Kidney epithelial cell (primary cell): ENCODE data around the gene SAMD11. TPM values are rescaled to one million over a fixed set of nuclear protein-coding genes. Genes with fewer than 3 reads are reported as not detected.
A peak's percentile ranks its signal among the peaks of the same experiment; 100 is the strongest.

ENCODE experiments used
- DNase-seq: peaks from one replicate; pipeline ENCODE4 v3.0.0-alpha.2; 2010; ENCODE audit warnings: low read depth
- H3K27me3 ChIP-seq: 2 replicates; pipeline ENCODE4 v1.6.0; 2011; ENCODE audit warnings: low read length; ENCODE audit not compliant: control insufficient read depth, insufficient read depth
- H3K36me3 ChIP-seq: 2 replicates; pipeline ENCODE4 v1.5.1; 2011; ENCODE audit warnings: low read length; ENCODE audit not compliant: control insufficient read depth, insufficient read depth
- H3K4me3 ChIP-seq: 2 replicates; pipeline ENCODE4 v1.5.1; 2011; ENCODE audit warnings: low read depth, mild to moderate bottlenecking, control low read depth, low read length
- CTCF ChIP-seq: IDR thresholded peaks from 2 replicates; pipeline ENCODE4 v1.5.1; 2011; ENCODE audit warnings: mild to moderate bottlenecking, moderate library complexity, low read length, control low read depth, inconsistent platforms; ENCODE audit not compliant: insufficient read depth, poor library complexity, severe bottlenecking
- total RNA-seq: library from RNA; depleted of rRNA; stranded (reverse); fragments of >200 nt; gene quantifications from 2 replicates; pipeline ENCODE4 v1.2.3, GENCODE V29; 2015

The SAMD11 gene
- total RNA-seq, 1 donor from 2014 or later = 2.3 TPM

GRCh38 chr1:904310-904950 lies 19.3 kb upstream of the SAMD11 start:
- TF ChIP-seq CTCF = peak; percentile 2
- peak overlapping the region; percentile 23 for H3K4me3 ChIP-seq
- DNase-seq = no peak
- H3K27me3 ChIP-seq = peaks cover 15% of the 10 kb centered on the region
- no peaks in the 10 kb centered on the region for H3K36me3 ChIP-seq

GRCh38 chr1:905071-905749 lies 18.5 kb upstream of the SAMD11 start:
- no peak for DNase-seq
- Histone ChIP-seq H3K4me3 (peak overlapping the region; percentile 23), H3K36me3 (no peaks in the 10 kb centered on the region), H3K27me3 (peaks cover 12% of the 10 kb centered on the region)
- TF ChIP-seq CTCF = no peak

GRCh38 chr1:905811-906599 lies 17.7 kb upstream of the SAMD11 start:
- TF ChIP-seq CTCF = no peak
- DNase-seq = no peak
- no peaks in the 10 kb centered on the region for H3K36me3 ChIP-seq
- peaks cover 18% of the 10 kb centered on the region for H3K27me3 ChIP-seq
- H3K4me3 ChIP-seq = no peak overlapping the region

- TF ChIP-seq CTCF = no peak
- peaks cover 18% of the 10 kb centered on the region for H3K27me3 ChIP-seq
- H3K36me3 ChIP-seq = no peaks in the 10 kb centered on the region
- no peak overlapping the region for H3K4me3 ChIP-seq
- no peak for DNase-seq
These were observed 16.9 kb upstream of the SAMD11 start for GRCh38 chr1:906600-907420.

- no peak for TF ChIP-seq CTCF
- Histone ChIP-seq H3K27me3 (peaks cover 18% of the 10 kb centered on the region), H3K36me3 (no peaks in the 10 kb centered on the region), H3K4me3 (no peak overlapping the region)
- no peak for DNase-seq
These were observed 15.9 kb upstream of the SAMD11 start for GRCh38 chr1:907611-908451.
